ENCODE data around the gene TRIM2.

Gene TRIM2

GRCh38 chr4:153169776-153170175 is 34.5 kb upstream of the TRIM2 start:
- H4K20me1 ChIP-seq (ENCODE audit: control insufficient read depth, insufficient read depth, low read depth, low read length): no peaks in the 10 kb centered on the region
- H3K79me2 ChIP-seq (ENCODE audit: control insufficient read depth, low read length): no peaks in the 10 kb centered on the region

GRCh38 chr4:153170407-153170806 is 33.8 kb upstream of the TRIM2 start:
- H3K4me2 ChIP-seq (ENCODE audit: low read length): no peak overlapping the region
- H3K4me1 ChIP-seq (ENCODE audit: control insufficient read depth, low read length): no peaks in the 10 kb centered on the region
- H3K36me3 ChIP-seq (ENCODE audit: control insufficient read depth, low read length): no peaks in the 10 kb centered on the region
- H3K9me3 ChIP-seq (ENCODE audit: control insufficient read depth, insufficient read depth, low read length): no peaks in the 10 kb centered on the region
- no peak for TF ChIP-seq CTCF (IDR thresholded peaks at IDR 0.05; ENCODE audit: low read depth, low read length, poor library complexity, severe bottlenecking)
- no peak for TF ChIP-seq EZH2phosphoT487 (IDR thresholded peaks at IDR 0.05; ENCODE audit: borderline replicate concordance, low read length)
- no peaks in the 10 kb centered on the region for H4K20me1 ChIP-seq (ENCODE audit: control insufficient read depth, insufficient read depth, low read depth, low read length)
- no peaks in the 10 kb centered on the region for H3K9me2 ChIP-seq (replicated peaks; ENCODE audit: control insufficient read depth, low read length)
- no peaks in the 10 kb centered on the region for H3F3A ChIP-seq (ENCODE audit: control insufficient read depth, insufficient read depth)
- H3K27ac ChIP-seq (ENCODE audit: low read depth, low read length): no peak overlapping the region
- H3K27me3 ChIP-seq (ENCODE audit: control insufficient read depth, low read length): peaks cover 31% of the 10 kb centered on the region
- H3K4me3 ChIP-seq (ENCODE audit: low read length): no peak overlapping the region
- no peaks in the 10 kb centered on the region for H3K79me2 ChIP-seq (ENCODE audit: control insufficient read depth, low read length)

More at GRCh38 chr4:153169776-153170175, 34.5 kb upstream of the TRIM2 start:
- H3K9me3 ChIP-seq (ENCODE audit: control insufficient read depth, insufficient read depth, low read length): no peaks in the 10 kb centered on the region
- H3K4me3 ChIP-seq (ENCODE audit: low read length): no peak overlapping the region
- peaks cover 31% of the 10 kb centered on the region for H3K27me3 ChIP-seq (ENCODE audit: control insufficient read depth, low read length)
- no peaks in the 10 kb centered on the region for H3K4me1 ChIP-seq (ENCODE audit: control insufficient read depth, low read length)
- no peaks in the 10 kb centered on the region for H3K9me2 ChIP-seq (replicated peaks; ENCODE audit: control insufficient read depth, low read length)
- H3K4me2 ChIP-seq (ENCODE audit: low read length): no peak overlapping the region
- H3K36me3 ChIP-seq (ENCODE audit: control insufficient read depth, low read length): no peaks in the 10 kb centered on the region
- TF ChIP-seq EZH2phosphoT487 (IDR thresholded peaks at IDR 0.05; ENCODE audit: borderline replicate concordance, low read length): no peak
- TF ChIP-seq CTCF (IDR thresholded peaks at IDR 0.05; ENCODE audit: low read depth, low read length, poor library complexity, severe bottlenecking): no peak
- no peaks in the 10 kb centered on the region for H3F3A ChIP-seq (ENCODE audit: control insufficient read depth, insufficient read depth)
- no peak overlapping the region for H3K27ac ChIP-seq (ENCODE audit: low read depth, low read length)

GRCh38 chr4:153174821-153175567 is 29.2 kb upstream of the TRIM2 start:
- Histone ChIP-seq H3K4me3 (ENCODE audit: low read length) (no peak overlapping the region), H3K79me2 (ENCODE audit: control insufficient read depth, low read length) (no peaks in the 10 kb centered on the region), H3K9me2 (replicated peaks; ENCODE audit: control insufficient read depth, low read length) (no peaks in the 10 kb centered on the region), H3K4me1 (ENCODE audit: control insufficient read depth, low read length) (no peaks in the 10 kb centered on the region), H3K36me3 (ENCODE audit: control insufficient read depth, low read length) (no peaks in the 10 kb centered on the region), H3F3A (ENCODE audit: control insufficient read depth, insufficient read depth) (no peaks in the 10 kb centered on the region), H3K27me3 (ENCODE audit: control insufficient read depth, low read length) (peaks cover 7% of the 10 kb centered on the region), H3K4me2 (ENCODE audit: low read length) (no peak overlapping the region), H3K27ac (ENCODE audit: low read depth, low read length) (no peak overlapping the region), H4K20me1 (ENCODE audit: control insufficient read depth, insufficient read depth, low read depth, low read length) (no peaks in the 10 kb centered on the region), H3K9me3 (ENCODE audit: control insufficient read depth, insufficient read depth, low read length) (no peaks in the 10 kb centered on the region)
- no peak for TF ChIP-seq EZH2phosphoT487 (IDR thresholded peaks at IDR 0.05; ENCODE audit: borderline replicate concordance, low read length)

- TF ChIP-seq CTCF (IDR thresholded peaks at IDR 0.05; ENCODE audit: low read depth, low read length, poor library complexity, severe bottlenecking): no peak
- no peak for TF ChIP-seq EZH2phosphoT487 (IDR thresholded peaks at IDR 0.05; ENCODE audit: borderline replicate concordance, low read length)
- Histone ChIP-seq H3K9me2 (replicated peaks; ENCODE audit: control insufficient read depth, low read length) (no peaks in the 10 kb centered on the region), H3K27me3 (ENCODE audit: control insufficient read depth, low read length) (no peaks in the 10 kb centered on the region), H3K4me1 (ENCODE audit: control insufficient read depth, low read length) (no peaks in the 10 kb centered on the region), H3K27ac (ENCODE audit: low read depth, low read length) (no peak overlapping the region), H3K36me3 (ENCODE audit: control insufficient read depth, low read length) (no peaks in the 10 kb centered on the region), H3K79me2 (ENCODE audit: control insufficient read depth, low read length) (no peaks in the 10 kb centered on the region), H3K4me3 (ENCODE audit: low read length) (no peak overlapping the region), H3F3A (ENCODE audit: control insufficient read depth, insufficient read depth) (no peaks in the 10 kb centered on the region), H4K20me1 (ENCODE audit: control insufficient read depth, insufficient read depth, low read depth, low read length) (no peaks in the 10 kb centered on the region), H3K9me3 (ENCODE audit: control insufficient read depth, insufficient read depth, low read length) (no peaks in the 10 kb centered on the region), H3K4me2 (ENCODE audit: low read length) (no peak overlapping the region)
Measured at GRCh38 chr4:153176938-153177337, 27.3 kb upstream of the TRIM2 start.

All from DOHH2 (cell line).